Measurements from ENCODE around the gene TTLL9. TPM values are rescaled to one million over a fixed set of nuclear protein-coding genes. Genes with fewer than 3 reads are reported as not detected.

Gene TTLL9
- total RNA-seq, 1 experiment from 2014 or later: 2.1 TPM

DNA sequence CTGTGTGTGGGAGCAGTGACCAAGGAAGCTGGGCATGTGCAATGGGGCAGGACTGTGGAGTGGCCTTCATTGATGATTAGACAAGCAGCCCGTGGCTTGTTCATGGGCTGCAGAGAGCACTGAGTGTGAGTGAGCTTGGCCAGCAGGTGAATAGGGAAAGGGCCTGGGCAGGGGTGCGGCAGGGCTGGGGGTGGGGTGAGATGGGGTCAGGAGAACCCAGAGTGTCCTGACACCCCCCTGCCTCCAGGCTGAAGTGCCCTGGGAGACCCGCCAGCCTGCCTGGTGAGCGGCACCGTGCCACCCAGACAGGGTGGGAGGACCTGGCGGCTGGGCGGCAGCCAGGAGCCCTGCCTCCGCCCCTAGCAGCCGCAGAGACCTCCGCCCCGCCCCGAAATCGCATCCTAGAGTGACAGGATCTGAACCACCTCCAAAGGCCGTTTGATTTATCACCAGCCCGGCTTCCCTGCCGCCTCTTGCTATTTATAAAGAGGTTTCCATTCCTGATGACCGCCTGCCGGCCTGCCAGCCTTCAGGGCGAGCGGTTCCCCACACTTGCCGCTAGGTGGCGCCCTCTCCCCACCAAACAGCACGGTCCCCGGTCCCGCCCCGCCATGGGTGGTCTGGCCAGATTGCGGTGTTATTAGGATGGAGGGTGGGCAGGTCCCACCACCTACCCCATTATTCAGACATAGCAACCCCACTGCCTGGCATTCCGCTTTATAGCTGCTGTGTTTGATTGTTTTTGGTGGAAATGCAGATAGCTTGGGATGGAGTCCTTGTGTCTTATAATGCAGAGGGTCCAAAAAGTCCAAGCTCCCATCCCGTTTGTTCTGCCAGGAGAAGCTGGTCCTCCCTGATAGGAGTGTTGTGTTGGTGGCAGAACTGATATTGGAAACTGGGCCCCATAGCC is 47.8 kb upstream of the TTLL9 start:
- no peak overlapping the region for H3K27ac ChIP-seq (ENCODE audit: low read length)
- no TSS peak for BruUV-seq (replicated peaks)
- POLR2A ChIA-PET: no interaction called here
- ATAC-seq (peak; percentile 89), DNase-seq (ENCODE audit: low read depth, low spot score) (no peak)
- no peaks in the 10 kb centered on the region for H3K36me3 ChIP-seq (ENCODE audit: control insufficient read depth, insufficient read depth, low read length)
- H3K27me3 ChIP-seq (ENCODE audit: control insufficient read depth, insufficient read depth, low read length): no peaks in the 10 kb centered on the region
- peak overlapping the region; percentile 14 to 44 for H3K4me3 ChIP-seq (ENCODE audit: low read depth in 2 of 2, low read length in 2 of 2)
- no peaks in the 10 kb centered on the region for H3K9me3 ChIP-seq (ENCODE audit: control insufficient read depth, insufficient read depth, low read depth, low read length)
- CTCF ChIA-PET: interaction anchor here (0.6 to 2.1 kb wide), 19 partner anchors 15 to 398 kb away, joined by 3 to 13 read pairs (median 4); partner anchors contain the start of gene PDRG1
- intact Hi-C loops (cut with micrococcal nuclease; ENCODE audit: unreplicated experiment) (loop anchor here (1.0 to 5.0 kb wide), 3 partner anchors 24 to 270 kb away; no protein-coding TSS in a partner anchor), in situ Hi-C loops (cut with HindIII; ENCODE audit: low pct_unique_long_range_greater_than_20kb, low sequenced_read_pairs) (no loop called here)
- TF ChIP-seq TCF7L2 (IDR thresholded peaks at IDR 0.05; ENCODE audit: low read depth, low read length) (no peak), POLR2AphosphoS5 (IDR thresholded peaks at IDR 0.05; ENCODE audit: low read depth, low read length) (peak; percentile 45), SIN3A (IDR thresholded peaks at IDR 0.05; ENCODE audit: borderline replicate concordance, insufficient read depth, low read depth, low read length) (no peak)
- TF ChIP-seq, protein P1, sequence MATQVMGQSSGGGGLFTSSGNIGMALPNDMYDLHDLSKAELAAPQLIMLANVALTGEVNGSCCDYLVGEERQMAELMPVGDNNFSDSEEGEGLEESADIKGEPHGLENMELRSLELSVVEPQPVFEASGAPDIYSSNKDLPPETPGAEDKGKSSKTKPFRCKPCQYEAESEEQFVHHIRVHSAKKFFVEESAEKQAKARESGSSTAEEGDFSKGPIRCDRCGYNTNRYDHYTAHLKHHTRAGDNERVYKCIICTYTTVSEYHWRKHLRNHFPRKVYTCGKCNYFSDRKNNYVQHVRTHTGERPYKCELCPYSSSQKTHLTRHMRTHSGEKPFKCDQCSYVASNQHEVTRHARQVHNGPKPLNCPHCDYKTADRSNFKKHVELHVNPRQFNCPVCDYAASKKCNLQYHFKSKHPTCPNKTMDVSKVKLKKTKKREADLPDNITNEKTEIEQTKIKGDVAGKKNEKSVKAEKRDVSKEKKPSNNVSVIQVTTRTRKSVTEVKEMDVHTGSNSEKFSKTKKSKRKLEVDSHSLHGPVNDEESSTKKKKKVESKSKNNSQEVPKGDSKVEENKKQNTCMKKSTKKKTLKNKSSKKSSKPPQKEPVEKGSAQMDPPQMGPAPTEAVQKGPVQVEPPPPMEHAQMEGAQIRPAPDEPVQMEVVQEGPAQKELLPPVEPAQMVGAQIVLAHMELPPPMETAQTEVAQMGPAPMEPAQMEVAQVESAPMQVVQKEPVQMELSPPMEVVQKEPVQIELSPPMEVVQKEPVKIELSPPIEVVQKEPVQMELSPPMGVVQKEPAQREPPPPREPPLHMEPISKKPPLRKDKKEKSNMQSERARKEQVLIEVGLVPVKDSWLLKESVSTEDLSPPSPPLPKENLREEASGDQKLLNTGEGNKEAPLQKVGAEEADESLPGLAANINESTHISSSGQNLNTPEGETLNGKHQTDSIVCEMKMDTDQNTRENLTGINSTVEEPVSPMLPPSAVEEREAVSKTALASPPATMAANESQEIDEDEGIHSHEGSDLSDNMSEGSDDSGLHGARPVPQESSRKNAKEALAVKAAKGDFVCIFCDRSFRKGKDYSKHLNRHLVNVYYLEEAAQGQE (IDR thresholded peaks at IDR 0.05; ENCODE audit: insufficient read depth in 1 of 2, low read depth in 2 of 2, low read length in 1 of 2): no peak
- TF ChIP-seq, protein P2, sequence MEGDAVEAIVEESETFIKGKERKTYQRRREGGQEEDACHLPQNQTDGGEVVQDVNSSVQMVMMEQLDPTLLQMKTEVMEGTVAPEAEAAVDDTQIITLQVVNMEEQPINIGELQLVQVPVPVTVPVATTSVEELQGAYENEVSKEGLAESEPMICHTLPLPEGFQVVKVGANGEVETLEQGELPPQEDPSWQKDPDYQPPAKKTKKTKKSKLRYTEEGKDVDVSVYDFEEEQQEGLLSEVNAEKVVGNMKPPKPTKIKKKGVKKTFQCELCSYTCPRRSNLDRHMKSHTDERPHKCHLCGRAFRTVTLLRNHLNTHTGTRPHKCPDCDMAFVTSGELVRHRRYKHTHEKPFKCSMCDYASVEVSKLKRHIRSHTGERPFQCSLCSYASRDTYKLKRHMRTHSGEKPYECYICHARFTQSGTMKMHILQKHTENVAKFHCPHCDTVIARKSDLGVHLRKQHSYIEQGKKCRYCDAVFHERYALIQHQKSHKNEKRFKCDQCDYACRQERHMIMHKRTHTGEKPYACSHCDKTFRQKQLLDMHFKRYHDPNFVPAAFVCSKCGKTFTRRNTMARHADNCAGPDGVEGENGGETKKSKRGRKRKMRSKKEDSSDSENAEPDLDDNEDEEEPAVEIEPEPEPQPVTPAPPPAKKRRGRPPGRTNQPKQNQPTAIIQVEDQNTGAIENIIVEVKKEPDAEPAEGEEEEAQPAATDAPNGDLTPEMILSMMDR (IDR thresholded peaks at IDR 0.05): peak; percentile 100
- peaks cover 12% of the 10 kb centered on the region for H3K4me1 ChIP-seq (ENCODE audit: control insufficient read depth, insufficient read depth, low read length)

DNA sequence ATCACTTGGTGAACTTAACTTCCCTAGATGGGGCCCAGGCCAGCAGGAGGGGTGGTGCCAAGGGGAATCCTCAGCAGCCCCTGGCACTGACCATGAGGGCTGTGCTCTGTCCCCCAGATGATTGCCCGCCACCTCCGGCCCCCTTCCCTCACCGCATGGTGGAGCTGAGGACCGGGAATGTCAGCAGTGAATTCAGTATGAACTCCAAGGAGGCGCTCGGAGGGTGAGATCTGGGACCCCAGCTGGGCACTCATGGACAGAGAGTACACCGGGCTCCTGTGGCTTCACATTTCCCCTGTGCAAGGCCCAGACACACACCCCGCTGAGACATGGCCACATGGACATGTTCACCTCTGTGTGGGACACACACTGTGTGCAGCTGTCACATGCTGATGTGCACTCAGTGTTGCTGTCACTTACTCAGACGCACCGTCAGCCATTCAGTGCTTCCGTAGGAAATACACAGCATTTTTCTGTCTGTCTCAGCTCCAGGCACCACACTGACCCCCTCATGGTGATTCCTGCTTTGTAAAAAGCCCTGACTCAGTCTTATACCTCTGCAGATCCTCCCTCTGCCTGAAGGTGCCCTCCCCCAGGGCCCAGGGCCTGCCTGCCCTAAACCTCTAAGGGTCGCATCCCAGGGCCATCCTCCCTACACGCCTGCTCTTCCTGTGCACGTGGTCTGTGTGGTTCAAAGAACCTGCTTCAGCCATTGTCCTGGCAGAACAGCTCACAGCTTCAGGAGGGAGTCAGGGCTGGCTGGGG is 46.9 kb upstream of the TTLL9 start:
- Histone ChIP-seq H3K27me3 (ENCODE audit: control insufficient read depth, insufficient read depth, low read length) (no peaks in the 10 kb centered on the region), H3K36me3 (ENCODE audit: control insufficient read depth, insufficient read depth, low read length) (no peaks in the 10 kb centered on the region), H3K4me1 (ENCODE audit: control insufficient read depth, insufficient read depth, low read length) (peaks cover 12% of the 10 kb centered on the region), H3K27ac (ENCODE audit: low read length) (peak overlapping the region; percentile 36; the same call in 1 of the 2 replicates), H3K9me3 (ENCODE audit: control insufficient read depth, insufficient read depth, low read depth, low read length) (no peaks in the 10 kb centered on the region), H3K4me3 (ENCODE audit: low read depth in 2 of 2, low read length in 2 of 2) (no peak overlapping the region)
- ATAC-seq (peak; percentile 7; the same call in 1 of the 2 replicates), DNase-seq (ENCODE audit: low read depth, low spot score) (no peak)
- no TSS peak for BruUV-seq (replicated peaks)
- TF ChIP-seq POLR2AphosphoS5 (IDR thresholded peaks at IDR 0.05; ENCODE audit: low read depth, low read length): no peak
- CTCF ChIA-PET: interaction anchor here (0.5 to 2.1 kb wide), 14 partner anchors 14 to 214 kb away, joined by 3 to 13 read pairs (median 6); partner anchors contain the start of gene PDRG1
- intact Hi-C loops (cut with micrococcal nuclease; ENCODE audit: unreplicated experiment) (loop anchor here (1.0 to 5.0 kb wide), 3 partner anchors 23 to 269 kb away; no protein-coding TSS in a partner anchor), in situ Hi-C loops (cut with HindIII; ENCODE audit: low pct_unique_long_range_greater_than_20kb, low sequenced_read_pairs) (no loop called here)
- POLR2A ChIA-PET: no interaction called here

Data from Panc1 (cell line).